H9 (cell line): ENCODE results near the gene NSMCE4A. TPM values are rescaled to one million over a fixed set of nuclear protein-coding genes. Genes with fewer than 3 reads are reported as not detected.
"Not testable (repeated sequence)": the region's sequence is repeated elsewhere in the genome, so short reads cannot be mapped to it uniquely, and the experiment has no call there.

Experiments
- DNase-seq: peaks from one replicate; pipeline ENCODE4 v3.0.0-alpha.2; 2017
- H2AFZ ChIP-seq: one replicate; pipeline ENCODE4 v1.6.1; 2013; ENCODE audit warnings: mild to moderate bottlenecking, low read length, control low read depth, moderate library complexity
- H2AK5ac ChIP-seq: 2 replicates; pipeline ENCODE4 v1.6.1; 2013; ENCODE audit warnings: low read length, control low read depth, mixed read lengths; ENCODE audit not compliant: insufficient read length
- H2BK120ac ChIP-seq: one replicate; pipeline ENCODE4 v1.6.1; 2013; ENCODE audit warnings: low read depth, mild to moderate bottlenecking, low read length, control low read depth, inconsistent platforms; ENCODE audit not compliant: poor library complexity, severe bottlenecking
- H2BK12ac ChIP-seq: 2 replicates; pipeline ENCODE4 v1.6.1; 2013; ENCODE audit warnings: low read length, control low read depth, mixed read lengths, low read depth; ENCODE audit not compliant: insufficient read length
- H2BK15ac ChIP-seq: 2 replicates; pipeline ENCODE4 v1.6.1; 2013; ENCODE audit warnings: low read depth, low read length, control low read depth
- H2BK20ac ChIP-seq: one replicate; pipeline ENCODE4 v1.6.1; 2013; ENCODE audit warnings: low read depth, mild to moderate bottlenecking, low read length, control low read depth, inconsistent platforms; ENCODE audit not compliant: poor library complexity, severe bottlenecking
- H2BK5ac ChIP-seq: 2 replicates; pipeline ENCODE4 v1.6.1; 2013; ENCODE audit warnings: low read length, control low read depth, mixed read lengths; ENCODE audit not compliant: insufficient read length
- H3K14ac ChIP-seq: 2 replicates; pipeline ENCODE4 v1.6.1; 2013; ENCODE audit warnings: low read length, control low read depth; ENCODE audit not compliant: insufficient read depth
- H3K18ac ChIP-seq: 2 replicates; pipeline ENCODE4 v1.6.1; 2013; ENCODE audit warnings: low read depth, mild to moderate bottlenecking, mixed read lengths, low read length, control low read depth; ENCODE audit not compliant: insufficient read length
- H3K23ac ChIP-seq: 2 replicates; pipeline ENCODE4 v1.6.1; 2013; ENCODE audit warnings: low read length, control low read depth, mixed read lengths, low read depth; ENCODE audit not compliant: insufficient read length
- H3K23me2 ChIP-seq: 2 replicates; pipeline ENCODE4 v1.6.1; 2013; ENCODE audit warnings: low read depth, mild to moderate bottlenecking, mixed read lengths, low read length, control low read depth; ENCODE audit not compliant: insufficient read length, poor library complexity, severe bottlenecking
- H3K27ac ChIP-seq: 2 replicates; pipeline ENCODE4 v1.5.1; 2013; ENCODE audit warnings: low read length, control low read depth, mixed read lengths, low read depth; ENCODE audit not compliant: insufficient read length
- H3K27me3 ChIP-seq: 2 replicates; pipeline ENCODE4 v1.6.1; 2013; ENCODE audit warnings: low read length, control low read depth, inconsistent platforms; ENCODE audit not compliant: insufficient read depth
- H3K4ac ChIP-seq: 2 replicates; pipeline ENCODE4 v1.6.1; 2013; ENCODE audit warnings: low read depth, mild to moderate bottlenecking, control low read depth, inconsistent platforms, low read length, moderate library complexity
- H3K4me1 ChIP-seq: 2 replicates; pipeline ENCODE4 v1.6.1; 2013; ENCODE audit warnings: low read length, control low read depth, inconsistent platforms; ENCODE audit not compliant: insufficient read depth
- H3K4me2 ChIP-seq: 2 replicates; pipeline ENCODE4 v1.6.1; 2013; ENCODE audit warnings: low read length, control low read depth, mixed read lengths; ENCODE audit not compliant: insufficient read length, insufficient read depth
- H3K56ac ChIP-seq: 2 replicates; pipeline ENCODE4 v1.6.1; 2013; ENCODE audit warnings: low read depth, mild to moderate bottlenecking, mixed read lengths, low read length, control low read depth; ENCODE audit not compliant: insufficient read length
- H3K79me1 ChIP-seq: 2 replicates; pipeline ENCODE4 v1.6.1; 2013; ENCODE audit warnings: low read depth, mild to moderate bottlenecking, moderate library complexity, low read length, control low read depth, inconsistent platforms; ENCODE audit not compliant: insufficient read depth, poor library complexity, severe bottlenecking
- H3K79me2 ChIP-seq: 2 replicates; pipeline ENCODE4 v1.6.1; 2013; ENCODE audit warnings: low read length, control low read depth, inconsistent platforms; ENCODE audit not compliant: insufficient read depth
- H3K9ac ChIP-seq: 2 replicates; pipeline ENCODE4 v1.6.1; 2013; ENCODE audit warnings: low read length, control low read depth, mixed read lengths; ENCODE audit not compliant: insufficient read length; ENCODE audit errors: extremely low read depth
- H3K9me3 ChIP-seq: one replicate; pipeline ENCODE4 v1.6.1; 2013; ENCODE audit warnings: low read depth, low read length, inconsistent platforms; ENCODE audit not compliant: control insufficient read depth
- H3T11ph ChIP-seq: one replicate; pipeline ENCODE4 v1.6.1; 2013; ENCODE audit warnings: mild to moderate bottlenecking, low read length, control low read depth, inconsistent platforms
- H4K20me1 ChIP-seq: one replicate; pipeline ENCODE4 v1.6.1; 2013; ENCODE audit not compliant: control insufficient read depth, insufficient read length, insufficient read depth
- H4K5ac ChIP-seq: 2 replicates; pipeline ENCODE4 v1.6.1; 2013; ENCODE audit warnings: low read depth, mild to moderate bottlenecking, mixed read lengths, low read length, control low read depth; ENCODE audit not compliant: insufficient read length
- H4K8ac ChIP-seq: replicated peaks from 2 replicates; pipeline ENCODE4 v1.6.1; 2013; ENCODE audit warnings: low read length, control low read depth, mixed read lengths, low read depth; ENCODE audit not compliant: insufficient read length
- H4K91ac ChIP-seq: 2 replicates; pipeline ENCODE4 v1.6.1; 2013; ENCODE audit warnings: low read depth, mild to moderate bottlenecking, moderate library complexity, mixed read lengths, low read length, control low read depth; ENCODE audit not compliant: insufficient read length
- H3K27ac Mint-ChIP-seq, 3 experiments: 2 replicates in 2 of 3; 3 replicates in 1 of 3; pipeline ENCODE4 v1.8.0; 2020 to 2021; ENCODE audit warnings: mixed read lengths in 3 of 3, mild to moderate bottlenecking in 1 of 3, moderate library complexity in 1 of 3
- H3K27me3 Mint-ChIP-seq: 2 replicates; pipeline ENCODE4 v1.8.0; 2021; ENCODE audit warnings: low read depth, mild to moderate bottlenecking, moderate library complexity, mixed read lengths
- H3K36me3 Mint-ChIP-seq, 3 experiments: 2 replicates in 2 of 3; 3 replicates in 1 of 3; pipeline ENCODE4 v1.8.0; 2020 to 2021; ENCODE audit warnings: low read depth in 3 of 3, mixed read lengths in 3 of 3; ENCODE audit not compliant: insufficient read depth in 1 of 3
- H3K4me1 Mint-ChIP-seq, 2 experiments: 2 replicates each; pipeline ENCODE4 v1.8.0; 2020; ENCODE audit warnings: mixed read lengths in 2 of 2
- H3K4me3 Mint-ChIP-seq, 2 experiments: 2 replicates in 1 of 2; 3 replicates in 1 of 2; pipeline ENCODE4 v1.8.0; 2020 to 2021; ENCODE audit warnings: mild to moderate bottlenecking in 2 of 2, mixed read lengths in 2 of 2, moderate library complexity in 1 of 2
- H3K9me3 Mint-ChIP-seq, 2 experiments: 2 replicates in 1 of 2; 3 replicates in 1 of 2; pipeline ENCODE4 v1.8.0; 2020; ENCODE audit warnings: mild to moderate bottlenecking in 2 of 2, mixed read lengths in 2 of 2, moderate library complexity in 1 of 2
- WGBS: extraction: QIAGEN DNeasy Blood & Tissue Kit; methylation state at CpG from one replicate; pipeline ENCODE4 v1.1.7; 2013; ENCODE audit warnings: missing lambda C conversion rate, low lambda C conversion rate, mixed read lengths; ENCODE audit not compliant: insufficient read length; ENCODE audit errors: extremely low coverage; 5-methylcytosine and 5-hydroxymethylcytosine counted together
- total RNA-seq: library from RNA; stranded (reverse); gene quantifications from 2 replicates; pipeline ENCODE4 v1.2.1, GENCODE V29; 2021

The NSMCE4A gene
- total RNA-seq, 1 experiment from 2014 or later: 59.0 TPM

- not testable (repeated sequence) for H3K23me2 ChIP-seq, H3K18ac ChIP-seq, H4K8ac ChIP-seq, H2BK20ac ChIP-seq, H3K4me2 ChIP-seq, H3K23ac ChIP-seq, H3K9ac ChIP-seq, H3K27me3 Mint-ChIP-seq, H2BK5ac ChIP-seq, H3K9me3 Mint-ChIP-seq, H3K79me1 ChIP-seq, H2BK120ac ChIP-seq, H3K4ac ChIP-seq, H3K27me3 ChIP-seq, H3K27ac ChIP-seq, H3K4me1 ChIP-seq, H3T11ph ChIP-seq, H3K56ac ChIP-seq, H2AFZ ChIP-seq, H4K20me1 ChIP-seq, H3K14ac ChIP-seq, H4K91ac ChIP-seq, H3K79me2 ChIP-seq, H2BK15ac ChIP-seq, DNase-seq, H3K9me3 ChIP-seq, H2BK12ac ChIP-seq, H4K5ac ChIP-seq, H2AK5ac ChIP-seq
- H3K4me1 Mint-ChIP-seq: peaks cover 23 to 27% of the 10 kb centered on the region in 2 experiments
- peaks cover 0 to 25% (median 5%) of the 10 kb centered on the region in 3 experiments; a peak in 3 of 7 replicates for H3K36me3 Mint-ChIP-seq
- H3K27ac Mint-ChIP-seq: peak overlapping the region; percentile 74 to 87 (median 77); a peak in 6 of 7 replicates
- WGBS: no CpG with 5 or more reads among the region's 14 CpGs
- H3K4me3 Mint-ChIP-seq: peak overlapping the region; percentile 66 to 93
Observed at GRCh38 chr10:121929585-121930267, 45.3 kb downstream of the NSMCE4A start.
